H9 (cell line): ENCODE results near the gene SPTBN4. TPM values are rescaled to one million over a fixed set of nuclear protein-coding genes. Genes with fewer than 3 reads are reported as not detected.

Experiments
- DNase-seq: peaks from one replicate; pipeline ENCODE4 v3.0.0-alpha.2; 2017
- H2AFZ ChIP-seq: one replicate; pipeline ENCODE4 v1.6.1; 2013; ENCODE audit warnings: mild to moderate bottlenecking, low read length, control low read depth, moderate library complexity
- H2AK5ac ChIP-seq: 2 replicates; pipeline ENCODE4 v1.6.1; 2013; ENCODE audit warnings: low read length, control low read depth, mixed read lengths; ENCODE audit not compliant: insufficient read length
- H2BK120ac ChIP-seq: one replicate; pipeline ENCODE4 v1.6.1; 2013; ENCODE audit warnings: low read depth, mild to moderate bottlenecking, low read length, control low read depth, inconsistent platforms; ENCODE audit not compliant: poor library complexity, severe bottlenecking
- H2BK12ac ChIP-seq: 2 replicates; pipeline ENCODE4 v1.6.1; 2013; ENCODE audit warnings: low read length, control low read depth, mixed read lengths, low read depth; ENCODE audit not compliant: insufficient read length
- H2BK15ac ChIP-seq: 2 replicates; pipeline ENCODE4 v1.6.1; 2013; ENCODE audit warnings: low read depth, low read length, control low read depth
- H2BK20ac ChIP-seq: one replicate; pipeline ENCODE4 v1.6.1; 2013; ENCODE audit warnings: low read depth, mild to moderate bottlenecking, low read length, control low read depth, inconsistent platforms; ENCODE audit not compliant: poor library complexity, severe bottlenecking
- H2BK5ac ChIP-seq: 2 replicates; pipeline ENCODE4 v1.6.1; 2013; ENCODE audit warnings: low read length, control low read depth, mixed read lengths; ENCODE audit not compliant: insufficient read length
- H3K14ac ChIP-seq: 2 replicates; pipeline ENCODE4 v1.6.1; 2013; ENCODE audit warnings: low read length, control low read depth; ENCODE audit not compliant: insufficient read depth
- H3K18ac ChIP-seq: 2 replicates; pipeline ENCODE4 v1.6.1; 2013; ENCODE audit warnings: low read depth, mild to moderate bottlenecking, mixed read lengths, low read length, control low read depth; ENCODE audit not compliant: insufficient read length
- H3K23ac ChIP-seq: 2 replicates; pipeline ENCODE4 v1.6.1; 2013; ENCODE audit warnings: low read length, control low read depth, mixed read lengths, low read depth; ENCODE audit not compliant: insufficient read length
- H3K23me2 ChIP-seq: 2 replicates; pipeline ENCODE4 v1.6.1; 2013; ENCODE audit warnings: low read depth, mild to moderate bottlenecking, mixed read lengths, low read length, control low read depth; ENCODE audit not compliant: insufficient read length, poor library complexity, severe bottlenecking
- H3K27ac ChIP-seq: 2 replicates; pipeline ENCODE4 v1.5.1; 2013; ENCODE audit warnings: low read length, control low read depth, mixed read lengths, low read depth; ENCODE audit not compliant: insufficient read length
- H3K27me3 ChIP-seq: 2 replicates; pipeline ENCODE4 v1.6.1; 2013; ENCODE audit warnings: low read length, control low read depth, inconsistent platforms; ENCODE audit not compliant: insufficient read depth
- H3K4ac ChIP-seq: 2 replicates; pipeline ENCODE4 v1.6.1; 2013; ENCODE audit warnings: low read depth, mild to moderate bottlenecking, control low read depth, inconsistent platforms, low read length, moderate library complexity
- H3K4me1 ChIP-seq: 2 replicates; pipeline ENCODE4 v1.6.1; 2013; ENCODE audit warnings: low read length, control low read depth, inconsistent platforms; ENCODE audit not compliant: insufficient read depth
- H3K4me2 ChIP-seq: 2 replicates; pipeline ENCODE4 v1.6.1; 2013; ENCODE audit warnings: low read length, control low read depth, mixed read lengths; ENCODE audit not compliant: insufficient read length, insufficient read depth
- H3K56ac ChIP-seq: 2 replicates; pipeline ENCODE4 v1.6.1; 2013; ENCODE audit warnings: low read depth, mild to moderate bottlenecking, mixed read lengths, low read length, control low read depth; ENCODE audit not compliant: insufficient read length
- H3K79me1 ChIP-seq: 2 replicates; pipeline ENCODE4 v1.6.1; 2013; ENCODE audit warnings: low read depth, mild to moderate bottlenecking, moderate library complexity, low read length, control low read depth, inconsistent platforms; ENCODE audit not compliant: insufficient read depth, poor library complexity, severe bottlenecking
- H3K79me2 ChIP-seq: 2 replicates; pipeline ENCODE4 v1.6.1; 2013; ENCODE audit warnings: low read length, control low read depth, inconsistent platforms; ENCODE audit not compliant: insufficient read depth
- H3K9ac ChIP-seq: 2 replicates; pipeline ENCODE4 v1.6.1; 2013; ENCODE audit warnings: low read length, control low read depth, mixed read lengths; ENCODE audit not compliant: insufficient read length; ENCODE audit errors: extremely low read depth
- H3K9me3 ChIP-seq: one replicate; pipeline ENCODE4 v1.6.1; 2013; ENCODE audit warnings: low read depth, low read length, inconsistent platforms; ENCODE audit not compliant: control insufficient read depth
- H3T11ph ChIP-seq: one replicate; pipeline ENCODE4 v1.6.1; 2013; ENCODE audit warnings: mild to moderate bottlenecking, low read length, control low read depth, inconsistent platforms
- H4K20me1 ChIP-seq: one replicate; pipeline ENCODE4 v1.6.1; 2013; ENCODE audit not compliant: control insufficient read depth, insufficient read length, insufficient read depth
- H4K5ac ChIP-seq: 2 replicates; pipeline ENCODE4 v1.6.1; 2013; ENCODE audit warnings: low read depth, mild to moderate bottlenecking, mixed read lengths, low read length, control low read depth; ENCODE audit not compliant: insufficient read length
- H4K8ac ChIP-seq: replicated peaks from 2 replicates; pipeline ENCODE4 v1.6.1; 2013; ENCODE audit warnings: low read length, control low read depth, mixed read lengths, low read depth; ENCODE audit not compliant: insufficient read length
- H4K91ac ChIP-seq: 2 replicates; pipeline ENCODE4 v1.6.1; 2013; ENCODE audit warnings: low read depth, mild to moderate bottlenecking, moderate library complexity, mixed read lengths, low read length, control low read depth; ENCODE audit not compliant: insufficient read length
- H3K27ac Mint-ChIP-seq, 3 experiments: 2 replicates in 2 of 3; 3 replicates in 1 of 3; pipeline ENCODE4 v1.8.0; 2020 to 2021; ENCODE audit warnings: mixed read lengths in 3 of 3, mild to moderate bottlenecking in 1 of 3, moderate library complexity in 1 of 3
- H3K27me3 Mint-ChIP-seq: 2 replicates; pipeline ENCODE4 v1.8.0; 2021; ENCODE audit warnings: low read depth, mild to moderate bottlenecking, moderate library complexity, mixed read lengths
- H3K36me3 Mint-ChIP-seq, 3 experiments: 2 replicates in 2 of 3; 3 replicates in 1 of 3; pipeline ENCODE4 v1.8.0; 2020 to 2021; ENCODE audit warnings: low read depth in 3 of 3, mixed read lengths in 3 of 3; ENCODE audit not compliant: insufficient read depth in 1 of 3
- H3K4me1 Mint-ChIP-seq, 2 experiments: 2 replicates each; pipeline ENCODE4 v1.8.0; 2020; ENCODE audit warnings: mixed read lengths in 2 of 2
- H3K4me3 Mint-ChIP-seq, 2 experiments: 2 replicates in 1 of 2; 3 replicates in 1 of 2; pipeline ENCODE4 v1.8.0; 2020 to 2021; ENCODE audit warnings: mild to moderate bottlenecking in 2 of 2, mixed read lengths in 2 of 2, moderate library complexity in 1 of 2
- H3K9me3 Mint-ChIP-seq, 2 experiments: 2 replicates in 1 of 2; 3 replicates in 1 of 2; pipeline ENCODE4 v1.8.0; 2020; ENCODE audit warnings: mild to moderate bottlenecking in 2 of 2, mixed read lengths in 2 of 2, moderate library complexity in 1 of 2
- CTCF ChIP-seq: fragments of 200-600 bp; sonication (generic); conservative IDR thresholded peaks from 3 replicates; pipeline ENCODE4 v1.8.0; 2021; ENCODE audit warnings: antibody characterized with exemption, mild to moderate bottlenecking
- WGBS: extraction: QIAGEN DNeasy Blood & Tissue Kit; methylation state at CpG from one replicate; pipeline ENCODE4 v1.1.7; 2013; ENCODE audit warnings: missing lambda C conversion rate, low lambda C conversion rate, mixed read lengths; ENCODE audit not compliant: insufficient read length; ENCODE audit errors: extremely low coverage; 5-methylcytosine and 5-hydroxymethylcytosine counted together
- total RNA-seq: library from RNA; stranded (reverse); gene quantifications from 2 replicates; pipeline ENCODE4 v1.2.1, GENCODE V29; 2021

SPTBN4 gene
- total RNA-seq, 1 experiment from 2014 or later = 2.9 TPM

- Mint-ChIP-seq H3K4me1 (peaks cover under 1 to 9% of the 10 kb centered on the region in 2 experiments), H3K4me3 (no peak overlapping the region), H3K27me3 (peaks cover under 1% of the 10 kb centered on the region; the same call in 1 of the 2 replicates), H3K27ac (peak overlapping the region in 1 of 3 experiments; percentile 40; a peak in 1 of 7 replicates), H3K36me3 (peaks cover 23 to 64% (median 41%) of the 10 kb centered on the region in 3 experiments), H3K9me3 (no peaks in the 10 kb centered on the region)
- peak; percentile 15 for DNase-seq
- Histone ChIP-seq H2BK15ac (no peak overlapping the region), H3K79me2 (no peaks in the 10 kb centered on the region), H2BK20ac (no peak overlapping the region), H3K23ac (no peak overlapping the region), H3K27me3 (no peaks in the 10 kb centered on the region), H2BK120ac (no peak overlapping the region), H3K23me2 (no peaks in the 10 kb centered on the region), H4K91ac (no peak overlapping the region), H3K18ac (no peak overlapping the region), H3K4me1 (no peaks in the 10 kb centered on the region; the same call in 1 of the 2 replicates), H3K79me1 (no peaks in the 10 kb centered on the region), H4K5ac (no peak overlapping the region), H3T11ph (no peak overlapping the region), H3K14ac (no peak overlapping the region), H3K9me3 (no peaks in the 10 kb centered on the region), H2AFZ (no peak overlapping the region), H2BK5ac (no peak overlapping the region), H3K4me2 (no peak overlapping the region), H3K4ac (no peak overlapping the region), H2BK12ac (no peak overlapping the region), H3K9ac (no peak overlapping the region), H4K20me1 (no peaks in the 10 kb centered on the region), H3K56ac (no peak overlapping the region), H2AK5ac (no peak overlapping the region), H4K8ac (no peak overlapping the region), H3K27ac (no peak overlapping the region)
- no CpG with 5 or more reads among the region's 9 CpGs for WGBS
- TF ChIP-seq CTCF = no peak
Observed at GRCh38 chr19:40588926-40589569, 122.2 kb downstream of the SPTBN4 start.
